CD4-positive, alpha-beta T cell (primary cell): ENCODE measurements around the gene RPL7L1. TPM values are rescaled to one million over a fixed set of nuclear protein-coding genes. Genes with fewer than 3 reads are reported as not detected.
A peak's percentile ranks its signal among the peaks of the same experiment; 100 is the strongest.

Source experiments
- ATAC-seq: fragments of 200-7000 bp; cut with Tn5 transposase; one replicate; pipeline ENCODE4 v1.10.0; 2022; ENCODE audit warnings: mild to moderate bottlenecking; ENCODE audit not compliant: poor library complexity
- CTCF ChIA-PET: fragments of 350-600 bp; sonication (Branson Sonifier 250); formaldehyde crosslinking; loops from one replicate; lab custom pipeline; 2021; ENCODE audit warnings: antibody characterized with exemption, inconsistent platforms; lab: Charles Lee
- POLR2A ChIA-PET: fragments of 350-600 bp; sonication (Branson Sonifier 250); formaldehyde crosslinking; loops from one replicate; lab custom pipeline; 2021; ENCODE audit warnings: antibody characterized with exemption, inconsistent platforms; lab: Charles Lee
- DNase-seq, 14 experiments: peaks; one replicate each; pipeline ENCODE4 v3.0.0-alpha.2; 2013 to 2020; ENCODE audit warnings: mixed read lengths in 2 of 14
- H3K27ac ChIP-seq, 2 donors: one replicate each; pipeline versions ENCODE4 v1.5.1 to v1.7.0; 2013; ENCODE audit warnings: low read length in 2 of 2, low read depth in 1 of 2, mild to moderate bottlenecking in 1 of 2
- H3K27me3 ChIP-seq, 2 experiments: 1 replicate in 1 of 2; 2 replicates in 1 of 2; pipeline versions ENCODE4 v1.6.1 to v1.7.0; 2013; ENCODE audit warnings: low read length in 2 of 2, control low read depth in 1 of 2, mild to moderate bottlenecking in 1 of 2, moderate library complexity in 1 of 2; ENCODE audit not compliant: insufficient read depth in 2 of 2, control insufficient read depth in 1 of 2
- H3K36me3 ChIP-seq: one replicate; pipeline ENCODE4 v1.6.1; 2013; ENCODE audit warnings: low read length, control low read depth; ENCODE audit not compliant: insufficient read depth
- H3K4me1 ChIP-seq: one replicate; pipeline ENCODE4 v1.6.1; 2013; ENCODE audit warnings: low read length, control low read depth; ENCODE audit not compliant: insufficient read depth
- H3K4me3 ChIP-seq: one replicate; pipeline ENCODE4 v1.5.1; 2013; ENCODE audit warnings: mild to moderate bottlenecking, low read length, moderate library complexity
- H3K9me3 ChIP-seq, 2 experiments: 1 replicate in 1 of 2; 2 replicates in 1 of 2; pipeline versions ENCODE4 v1.6.1 to v1.7.0; 2013; ENCODE audit warnings: low read length in 2 of 2, mild to moderate bottlenecking in 2 of 2, control low read depth in 1 of 2, moderate library complexity in 1 of 2; ENCODE audit not compliant: control insufficient read depth in 1 of 2, insufficient read depth in 1 of 2
- H3K27ac Mint-ChIP-seq: one replicate; pipeline ENCODE4 v1.8.0; 2020; ENCODE audit warnings: mixed read lengths
- H3K27me3 Mint-ChIP-seq: one replicate; pipeline ENCODE4 v1.8.0; 2021; ENCODE audit warnings: mixed read lengths
- H3K36me3 Mint-ChIP-seq: one replicate; pipeline ENCODE4 v1.8.0; 2021; ENCODE audit warnings: low read depth, mixed read lengths
- H3K4me1 Mint-ChIP-seq: one replicate; pipeline ENCODE4 v1.8.0; 2021; ENCODE audit warnings: low read depth, mixed read lengths
- H3K4me3 Mint-ChIP-seq: one replicate; pipeline ENCODE4 v1.8.0; 2020; ENCODE audit warnings: mild to moderate bottlenecking, mixed read lengths
- H3K9me3 Mint-ChIP-seq: one replicate; pipeline ENCODE4 v1.8.0; 2020; ENCODE audit warnings: mixed read lengths
- intact Hi-C, 2 experiments: fragments of 100-400 bp; cut with DNase I in 1 of 2; cut with micrococcal nuclease in 1 of 2; formaldehyde crosslinking; loops; one replicate each; pipeline versions ENCODE4 v1.15.1 to v1.9.0; 2023 to 2025; cut with DNase I, micrococcal nuclease
- total RNA-seq, 174 experiments: library from RNA in 2 of 174; stranded (reverse) in 2 of 174; gene quantifications; one replicate each; pipeline ENCODE4 v1.2.3 and lab custom pipeline; 2021 to 2026
- TF ChIP-seq, protein P1 (sequence below): fragments of 200-600 bp; IDR thresholded peaks from one replicate; pipeline ENCODE4 v1.8.0; 2022; ENCODE audit warnings: antibody characterized with exemption, mild to moderate bottlenecking

RPL7L1 gene
- total RNA-seq, 2 experiments from 2014 or later: 76.1 TPM

DNA sequence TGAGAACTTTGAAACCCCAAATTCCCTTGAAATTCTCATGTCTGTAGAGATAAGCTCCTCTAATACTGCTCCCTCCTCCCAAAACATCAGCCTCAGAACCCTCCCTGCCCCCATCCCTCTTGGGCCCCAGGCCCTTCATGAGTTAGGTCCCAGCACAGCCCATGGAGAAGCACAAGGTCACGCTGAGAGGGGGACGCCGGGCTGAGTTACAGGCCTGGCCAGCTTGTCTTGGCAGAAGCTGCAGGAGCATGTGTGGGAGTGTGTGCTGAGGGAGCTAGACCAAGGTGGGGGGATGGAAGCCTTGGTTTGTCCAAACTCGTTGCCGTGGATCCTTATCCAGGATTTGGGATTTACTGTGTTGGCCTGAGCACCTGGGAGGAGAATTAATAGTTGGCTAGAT is 27.9 kb downstream of the RPL7L1 start:
- H3K4me1 Mint-ChIP-seq: peaks cover 4% of the 10 kb centered on the region
- intact Hi-C loops: loop anchor here in 1 of 2 experiments (10.0 kb wide), 2 partner anchors 427 to 597 kb away; no protein-coding TSS in a partner anchor
- CTCF ChIA-PET: no interaction called here
- Histone ChIP-seq H3K27ac (no peak overlapping the region), H3K27me3 (peaks cover 7 to 10% of the 10 kb centered on the region in 2 experiments), H3K9me3 (no peaks in the 10 kb centered on the region), H3K4me3 (no peak overlapping the region), H3K4me1 (peaks cover 8% of the 10 kb centered on the region), H3K36me3 (no peaks in the 10 kb centered on the region)
- POLR2A ChIA-PET: no interaction called here
- no peak overlapping the region for H3K27ac Mint-ChIP-seq
- no peaks in the 10 kb centered on the region for H3K36me3 Mint-ChIP-seq
- no peaks in the 10 kb centered on the region for H3K9me3 Mint-ChIP-seq
- peaks cover 6% of the 10 kb centered on the region for H3K27me3 Mint-ChIP-seq
- ATAC-seq (no peak), DNase-seq (no peak)
- TF ChIP-seq, protein P1, sequence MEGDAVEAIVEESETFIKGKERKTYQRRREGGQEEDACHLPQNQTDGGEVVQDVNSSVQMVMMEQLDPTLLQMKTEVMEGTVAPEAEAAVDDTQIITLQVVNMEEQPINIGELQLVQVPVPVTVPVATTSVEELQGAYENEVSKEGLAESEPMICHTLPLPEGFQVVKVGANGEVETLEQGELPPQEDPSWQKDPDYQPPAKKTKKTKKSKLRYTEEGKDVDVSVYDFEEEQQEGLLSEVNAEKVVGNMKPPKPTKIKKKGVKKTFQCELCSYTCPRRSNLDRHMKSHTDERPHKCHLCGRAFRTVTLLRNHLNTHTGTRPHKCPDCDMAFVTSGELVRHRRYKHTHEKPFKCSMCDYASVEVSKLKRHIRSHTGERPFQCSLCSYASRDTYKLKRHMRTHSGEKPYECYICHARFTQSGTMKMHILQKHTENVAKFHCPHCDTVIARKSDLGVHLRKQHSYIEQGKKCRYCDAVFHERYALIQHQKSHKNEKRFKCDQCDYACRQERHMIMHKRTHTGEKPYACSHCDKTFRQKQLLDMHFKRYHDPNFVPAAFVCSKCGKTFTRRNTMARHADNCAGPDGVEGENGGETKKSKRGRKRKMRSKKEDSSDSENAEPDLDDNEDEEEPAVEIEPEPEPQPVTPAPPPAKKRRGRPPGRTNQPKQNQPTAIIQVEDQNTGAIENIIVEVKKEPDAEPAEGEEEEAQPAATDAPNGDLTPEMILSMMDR: no peak
- H3K4me3 Mint-ChIP-seq: no peak overlapping the region

- DNase-seq (no peak), ATAC-seq (no peak)
- H3K4me3 ChIP-seq: no peak overlapping the region
- Mint-ChIP-seq H3K4me3 (no peak overlapping the region), H3K36me3 (no peaks in the 10 kb centered on the region), H3K27ac (no peak overlapping the region), H3K9me3 (no peaks in the 10 kb centered on the region), H3K4me1 (peaks cover 4% of the 10 kb centered on the region), H3K27me3 (peaks cover 12% of the 10 kb centered on the region)
- H3K9me3 ChIP-seq: no peaks in the 10 kb centered on the region
- POLR2A ChIA-PET: interaction anchor here (2.1 kb wide), 1 partner anchor 20 kb away, joined by 12 read pairs; the partner anchor contains the start of gene CNPY3
- intact Hi-C loops: loop anchor here in 1 of 2 experiments (10.0 kb wide), 2 partner anchors 425 to 595 kb away; no protein-coding TSS in a partner anchor
- peaks cover 8% of the 10 kb centered on the region for H3K4me1 ChIP-seq
- peaks cover 7 to 10% of the 10 kb centered on the region in 2 experiments for H3K27me3 ChIP-seq
- CTCF ChIA-PET: no interaction called here
- TF ChIP-seq, protein P1: no peak
- H3K36me3 ChIP-seq: no peaks in the 10 kb centered on the region
- H3K27ac ChIP-seq: no peak overlapping the region
These were observed 30.4 kb downstream of the RPL7L1 start for GRCh38 chr6:42909835-42910234.

DNA sequence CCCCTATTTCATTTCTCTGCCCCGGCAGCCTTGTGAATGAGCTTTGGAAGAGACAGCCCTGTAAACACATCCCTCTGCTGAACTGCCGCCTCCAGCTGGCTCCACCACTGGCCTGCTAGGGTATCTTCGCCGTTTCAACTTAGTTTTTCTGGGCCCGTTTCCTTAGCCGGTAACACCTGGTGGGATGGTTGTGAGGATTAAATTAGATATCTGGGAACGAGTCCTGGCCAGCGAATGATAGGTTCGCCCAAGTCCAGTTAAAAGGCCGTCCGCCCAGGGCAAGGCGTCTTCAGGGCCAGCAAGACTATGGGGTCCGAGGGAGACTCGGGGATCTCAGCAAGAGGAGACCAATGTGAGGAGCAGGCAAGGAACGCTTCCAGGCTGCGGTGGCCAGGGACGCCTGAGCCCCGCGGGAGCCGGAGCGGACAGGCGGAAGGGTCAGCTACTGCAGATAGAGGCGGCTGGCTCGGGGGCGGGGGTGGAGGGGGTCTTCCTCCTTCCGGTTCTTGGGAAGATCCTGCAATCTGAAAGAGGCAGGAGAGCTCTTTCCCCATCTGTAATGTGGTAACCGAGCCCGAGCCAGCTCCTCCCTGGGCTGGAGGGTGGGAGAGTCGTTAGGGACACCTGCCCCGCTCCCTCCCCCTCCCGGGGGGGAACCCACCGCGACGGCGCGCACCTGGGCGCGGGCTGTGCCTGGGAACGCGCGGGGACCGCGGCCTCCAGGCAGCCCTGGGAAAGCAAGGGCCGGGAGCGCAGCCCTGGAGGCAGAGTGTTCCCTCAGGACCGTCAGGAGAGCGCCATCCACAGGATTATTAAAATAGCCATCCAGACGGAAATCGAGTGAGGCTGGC is 32.0 kb downstream of the RPL7L1 start:
- H3K27ac Mint-ChIP-seq: no peak overlapping the region
- peaks cover 7 to 10% of the 10 kb centered on the region in 2 experiments for H3K27me3 ChIP-seq
- no peaks in the 10 kb centered on the region for H3K36me3 Mint-ChIP-seq
- H3K27me3 Mint-ChIP-seq: peaks cover 17% of the 10 kb centered on the region
- peak overlapping the region; percentile 39 for H3K4me3 Mint-ChIP-seq
- TF ChIP-seq, protein P1: no peak
- no peaks in the 10 kb centered on the region for H3K36me3 ChIP-seq
- H3K27ac ChIP-seq: no peak overlapping the region
- no peaks in the 10 kb centered on the region for H3K9me3 Mint-ChIP-seq
- peaks cover 4% of the 10 kb centered on the region for H3K4me1 Mint-ChIP-seq
- intact Hi-C loops: no loop called here
- no peak overlapping the region for H3K4me3 ChIP-seq
- CTCF ChIA-PET: no interaction called here
- H3K9me3 ChIP-seq: no peaks in the 10 kb centered on the region
- POLR2A ChIA-PET: interaction anchor here (0.9 to 2.1 kb wide), 3 partner anchors 18 to 232 kb away, joined by 3 to 12 read pairs (median 3); partner anchors contain the start of gene CNPY3
- H3K4me1 ChIP-seq: peaks cover 8% of the 10 kb centered on the region
- DNase-seq: no peak
- ATAC-seq: peak; percentile 41
